ENCODE results near the gene VASH1. TPM values are rescaled to one million over a fixed set of nuclear protein-coding genes. Genes with fewer than 3 reads are reported as not detected.

The VASH1 gene
- total RNA-seq, 6 experiments from 2014 or later, result 0.94 to 2.9 (median 1.5) TPM

DNA sequence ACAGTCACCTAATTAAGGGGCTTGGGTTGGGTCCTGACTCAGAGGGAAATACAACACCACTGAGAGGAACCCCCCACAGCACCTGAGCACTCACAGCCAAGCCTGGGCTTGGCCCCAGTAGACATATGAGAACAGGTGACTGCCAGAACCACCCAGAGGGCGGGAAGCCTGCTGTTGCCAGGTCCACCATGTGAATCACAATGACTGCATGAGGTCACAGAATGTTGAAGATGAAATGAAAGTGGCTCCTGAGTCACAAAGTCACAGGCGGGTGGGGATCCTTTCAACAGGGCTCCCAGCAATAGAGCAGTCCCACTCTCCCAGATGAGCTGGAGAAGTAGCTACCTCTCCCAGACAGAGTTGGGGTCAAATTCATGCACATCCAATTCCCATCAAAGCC is 64.9 kb downstream of the VASH1 start, which contains the start of gene LRRC74A:
LRRC74A (plus strand) TSS at position 287 of the 400 bp plus-strand sequence. CDS start 290 bp downstream, outside the sequence.
- H3K9me3 Mint-ChIP-seq, result no peaks in the 10 kb centered on the region
- no peak within 1 kb of the TSS for H3K27ac Mint-ChIP-seq
- H3K4me1 Mint-ChIP-seq (ENCODE audit: low read depth), result peaks cover 16% of the 10 kb centered on the region
- H3K4me3 Mint-ChIP-seq, result no peak within 1 kb of the TSS
- no peaks in the 10 kb centered on the region for H3K36me3 Mint-ChIP-seq (ENCODE audit: low read depth)
- TF ChIP-seq, protein P1, sequence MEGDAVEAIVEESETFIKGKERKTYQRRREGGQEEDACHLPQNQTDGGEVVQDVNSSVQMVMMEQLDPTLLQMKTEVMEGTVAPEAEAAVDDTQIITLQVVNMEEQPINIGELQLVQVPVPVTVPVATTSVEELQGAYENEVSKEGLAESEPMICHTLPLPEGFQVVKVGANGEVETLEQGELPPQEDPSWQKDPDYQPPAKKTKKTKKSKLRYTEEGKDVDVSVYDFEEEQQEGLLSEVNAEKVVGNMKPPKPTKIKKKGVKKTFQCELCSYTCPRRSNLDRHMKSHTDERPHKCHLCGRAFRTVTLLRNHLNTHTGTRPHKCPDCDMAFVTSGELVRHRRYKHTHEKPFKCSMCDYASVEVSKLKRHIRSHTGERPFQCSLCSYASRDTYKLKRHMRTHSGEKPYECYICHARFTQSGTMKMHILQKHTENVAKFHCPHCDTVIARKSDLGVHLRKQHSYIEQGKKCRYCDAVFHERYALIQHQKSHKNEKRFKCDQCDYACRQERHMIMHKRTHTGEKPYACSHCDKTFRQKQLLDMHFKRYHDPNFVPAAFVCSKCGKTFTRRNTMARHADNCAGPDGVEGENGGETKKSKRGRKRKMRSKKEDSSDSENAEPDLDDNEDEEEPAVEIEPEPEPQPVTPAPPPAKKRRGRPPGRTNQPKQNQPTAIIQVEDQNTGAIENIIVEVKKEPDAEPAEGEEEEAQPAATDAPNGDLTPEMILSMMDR (IDR thresholded peaks at IDR 0.05), result no peak
- DNase-seq, result no peak
- H3K27me3 Mint-ChIP-seq (ENCODE audit: insufficient read depth), result peaks cover 22% of the 10 kb centered on the region

DNA sequence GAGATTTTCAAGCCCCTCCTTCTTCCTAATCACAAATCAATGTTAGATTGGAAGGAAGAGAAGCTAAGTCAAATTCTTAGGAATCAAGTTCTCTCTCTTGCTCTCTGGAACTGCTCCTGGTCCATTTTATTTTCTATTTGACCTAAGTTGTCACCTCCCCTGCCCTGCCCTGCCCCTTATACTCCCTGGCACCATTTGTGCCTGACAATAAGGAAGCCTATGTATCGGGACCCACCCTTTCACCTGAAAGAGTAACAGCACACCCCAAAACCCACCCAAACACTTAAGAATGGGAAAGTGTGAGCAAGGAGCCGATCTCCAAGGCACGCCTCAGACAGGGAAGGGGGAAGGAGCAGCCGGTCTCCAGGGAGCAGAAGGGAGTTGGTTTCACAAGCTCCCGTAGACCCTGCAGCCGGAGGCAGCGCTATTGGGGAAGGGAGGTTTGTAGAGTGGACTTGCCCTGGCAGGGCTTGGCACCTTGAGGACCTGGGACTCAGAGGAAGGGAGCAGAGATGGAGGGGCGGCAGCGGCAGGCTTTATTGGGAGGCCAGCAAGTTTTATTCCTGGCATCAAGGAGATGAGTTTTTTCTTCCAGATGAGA is 66.5 kb downstream of the VASH1 start:
- H3K4me1 Mint-ChIP-seq (ENCODE audit: low read depth), result peaks cover 16% of the 10 kb centered on the region
- no peak overlapping the region for H3K27ac Mint-ChIP-seq
- 0 out of 2 replicates have a peak, but pooled peaks cover 4% of the 10 kb centered on the region for H3K36me3 Mint-ChIP-seq (ENCODE audit: low read depth)
- peak overlapping the region; percentile 81 for H3K4me3 Mint-ChIP-seq
- H3K27me3 Mint-ChIP-seq (ENCODE audit: insufficient read depth), result peaks cover 29% of the 10 kb centered on the region
- TF ChIP-seq, protein P1 (IDR thresholded peaks at IDR 0.05), result no peak
- no peaks in the 10 kb centered on the region for H3K9me3 Mint-ChIP-seq
- no peak for DNase-seq

DNA sequence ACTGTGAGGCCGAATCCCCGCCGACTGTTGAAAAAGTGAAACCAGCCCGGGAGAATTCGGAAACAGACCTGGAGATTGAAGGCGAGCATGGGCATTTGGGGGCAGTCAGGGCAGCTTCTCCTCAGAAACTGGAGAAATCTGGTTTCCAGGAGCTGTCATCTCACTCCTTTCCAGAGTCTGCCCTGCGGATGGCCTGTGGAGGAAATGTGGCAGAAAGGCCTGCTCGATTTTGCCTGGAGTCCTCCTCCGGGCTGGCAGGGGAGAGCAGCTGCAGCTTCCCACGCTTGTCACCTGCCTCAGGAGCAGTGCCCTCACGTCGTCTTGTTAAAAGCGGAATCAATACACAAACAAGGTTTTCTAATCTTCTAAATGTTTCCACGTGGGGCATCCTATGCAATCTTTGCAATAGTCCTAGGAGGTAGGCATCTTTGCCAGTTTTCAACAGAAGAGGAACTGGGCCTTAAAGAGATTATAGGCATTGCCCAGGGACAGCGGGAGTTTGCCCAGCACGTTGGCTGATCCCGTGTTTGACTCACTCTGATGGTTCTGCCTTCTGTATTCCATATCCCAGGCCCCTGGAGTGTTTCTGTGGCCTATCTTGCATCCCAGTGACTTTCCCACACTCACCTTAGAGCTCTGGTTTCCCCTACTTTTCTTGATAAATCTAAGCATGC is 67.2 kb downstream of the VASH1 start:
- Mint-ChIP-seq H3K27ac (no peak overlapping the region), H3K4me3 (peak overlapping the region; percentile 81)
- TF ChIP-seq, protein P1 (IDR thresholded peaks at IDR 0.05), result no peak

DNA sequence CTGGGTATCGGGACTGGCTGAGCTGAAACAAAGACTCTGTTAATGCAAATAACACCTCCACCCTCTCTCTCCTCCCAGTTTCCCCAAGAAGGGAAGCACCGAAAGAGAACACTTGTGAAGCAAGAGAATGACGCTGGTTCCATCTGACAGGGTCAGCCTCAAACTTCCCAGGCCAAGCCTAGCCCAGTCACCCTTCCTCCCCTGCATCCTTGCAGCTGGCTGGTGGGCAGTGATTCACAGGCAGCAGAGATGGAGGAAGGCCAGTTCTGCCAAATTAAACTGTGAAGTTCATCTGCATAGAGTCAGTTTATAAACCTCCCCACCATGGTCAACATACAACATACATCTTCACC is 67.7 kb downstream of the VASH1 start:
- no peak overlapping the region for H3K27ac Mint-ChIP-seq
- H3K4me1 Mint-ChIP-seq (ENCODE audit: low read depth), result peaks cover 16% of the 10 kb centered on the region
- DNase-seq, result no peak
- TF ChIP-seq, protein P1 (IDR thresholded peaks at IDR 0.05), result no peak
- no peaks in the 10 kb centered on the region for H3K9me3 Mint-ChIP-seq
- H3K27me3 Mint-ChIP-seq (ENCODE audit: insufficient read depth), result peaks cover 29% of the 10 kb centered on the region
- 0 out of 2 replicates have a peak, but pooled peaks cover 4% of the 10 kb centered on the region for H3K36me3 Mint-ChIP-seq (ENCODE audit: low read depth)
- H3K4me3 Mint-ChIP-seq, result peak overlapping the region; percentile 7; the same call in 1 of the 2 replicates

More for the DNA sequence above, 67.2 kb downstream of the VASH1 start:
- Mint-ChIP-seq H3K9me3 (no peaks in the 10 kb centered on the region), H3K4me1 (ENCODE audit: low read depth) (peaks cover 16% of the 10 kb centered on the region), H3K27me3 (ENCODE audit: insufficient read depth) (peaks cover 29% of the 10 kb centered on the region), H3K36me3 (ENCODE audit: low read depth) (0 out of 2 replicates have a peak, but pooled peaks cover 4% of the 10 kb centered on the region)
- DNase-seq, result no peak

DNA sequence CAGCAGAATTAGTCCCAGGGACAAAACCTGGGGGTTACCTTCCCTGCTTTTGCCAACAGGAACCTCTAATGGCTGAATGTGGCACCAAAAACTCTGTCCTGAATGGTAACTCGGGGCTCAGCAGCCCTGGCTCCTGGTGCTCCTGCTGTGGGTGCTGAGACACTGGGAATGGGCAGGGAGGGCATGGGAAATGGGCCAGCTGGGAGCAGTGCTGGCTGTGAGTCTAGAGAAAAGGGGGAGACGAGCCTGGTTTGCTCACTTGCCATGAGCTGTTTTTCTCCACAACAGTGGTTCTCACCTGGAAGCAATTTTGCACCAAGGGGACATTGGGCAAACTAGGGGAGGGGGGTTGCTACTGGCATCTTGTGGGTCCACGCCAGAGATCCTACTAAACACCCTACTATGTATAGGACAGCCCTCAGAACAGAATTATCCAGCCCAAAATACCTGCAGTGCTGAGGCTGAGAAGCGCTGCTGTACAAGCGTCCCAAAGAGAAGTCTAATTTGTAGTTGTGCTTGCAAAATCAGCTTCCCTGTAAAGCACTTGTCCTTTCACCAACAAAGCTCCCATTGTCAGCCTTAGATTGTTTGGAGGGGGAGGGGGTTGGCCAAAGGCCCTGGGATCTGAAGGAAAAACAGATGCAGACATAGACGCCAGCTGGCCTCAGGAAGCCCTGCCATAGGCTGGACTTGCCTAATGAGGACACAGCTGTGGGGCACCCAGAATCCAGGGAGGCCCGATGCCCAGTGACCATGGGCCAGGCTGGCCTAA is 68.6 kb downstream of the VASH1 start:
- DNase-seq, result no peak
- TF ChIP-seq, protein P1 (IDR thresholded peaks at IDR 0.05), result no peak
- no peak overlapping the region for H3K4me3 Mint-ChIP-seq
- 0 out of 2 replicates have a peak, but pooled peaks cover 4% of the 10 kb centered on the region for H3K36me3 Mint-ChIP-seq (ENCODE audit: low read depth)
- H3K27ac Mint-ChIP-seq, result no peak overlapping the region
- H3K4me1 Mint-ChIP-seq (ENCODE audit: low read depth), result peaks cover 16% of the 10 kb centered on the region
- no peaks in the 10 kb centered on the region for H3K9me3 Mint-ChIP-seq
- H3K27me3 Mint-ChIP-seq (ENCODE audit: insufficient read depth), result peaks cover 31% of the 10 kb centered on the region

Measured in HFFc6 (cell line).